OCI-M2 (cell line): ENCODE measurements around the gene MAP3K21.

ENCODE experiments used
- DNase-seq: peaks from one replicate; lab custom pipeline; 2025; ENCODE audit not compliant: unreplicated experiment; lab: John Stamatoyannopoulos, UW

MAP3K21 gene

DNA sequence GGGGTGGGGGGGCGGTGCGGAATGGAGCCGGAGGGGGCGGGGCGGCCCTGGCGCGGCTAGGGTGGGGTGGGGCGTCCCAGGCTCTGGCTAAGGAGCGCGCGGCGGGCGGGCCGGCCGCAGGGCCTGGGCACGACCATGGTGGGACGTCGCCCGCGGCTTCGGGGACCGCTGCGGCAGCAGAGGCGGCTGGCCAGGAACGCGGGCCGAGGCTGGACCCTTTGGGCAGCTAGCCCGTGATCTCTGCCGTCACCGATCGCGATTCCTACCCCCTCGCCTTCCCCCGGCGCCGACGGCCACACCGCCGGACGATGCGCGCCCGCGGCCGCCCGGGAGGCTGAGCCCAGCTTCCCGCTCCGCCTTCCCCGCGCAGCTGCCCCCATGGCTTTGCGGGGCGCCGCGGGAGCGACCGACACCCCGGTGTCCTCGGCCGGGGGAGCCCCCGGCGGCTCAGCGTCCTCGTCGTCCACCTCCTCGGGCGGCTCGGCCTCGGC, at the start of gene MAP3K21:
Gene MAP3K21 (plus strand): TSS at position 74 of the 491 bp plus-strand sequence. CDS start 305 bp downstream, at position 379.
- DNase-seq: no peak

- DNase-seq: no peak
Measured at GRCh38 chr1:233278631-233279030, 48.9 kb upstream of the MAP3K21 start.

DNA sequence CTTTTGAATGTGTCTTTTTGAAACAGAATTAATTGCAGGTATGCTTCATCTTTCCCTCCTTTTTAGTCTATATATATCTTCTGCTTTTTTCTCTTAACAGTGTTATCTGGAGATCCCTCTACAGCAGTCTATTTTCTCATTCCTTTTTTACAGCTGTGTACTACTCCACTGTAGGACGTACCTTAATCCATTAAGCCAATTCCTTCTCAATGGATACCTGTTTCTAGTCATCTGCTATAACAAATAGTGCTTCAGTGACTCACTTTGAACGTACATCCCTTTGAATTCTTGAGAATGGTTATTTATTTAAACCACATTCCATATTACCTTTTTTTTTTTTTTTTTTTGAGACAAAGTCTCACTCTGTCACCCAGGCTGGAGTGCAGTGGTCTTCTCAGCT, 47.6 kb upstream of the MAP3K21 start:
- no peak for DNase-seq

- DNase-seq: no peak
Measured at GRCh38 chr1:233281711-233282581, 45.6 kb upstream of the MAP3K21 start.

GRCh38 chr1:233282582-233282886, 45.0 kb upstream of the MAP3K21 start:
- DNase-seq: no peak

GRCh38 chr1:233289676-233290075, 37.8 kb upstream of the MAP3K21 start:
- no peak for DNase-seq

- DNase-seq: no peak
Measured at GRCh38 chr1:233290396-233291034, 37.0 kb upstream of the MAP3K21 start.

DNA sequence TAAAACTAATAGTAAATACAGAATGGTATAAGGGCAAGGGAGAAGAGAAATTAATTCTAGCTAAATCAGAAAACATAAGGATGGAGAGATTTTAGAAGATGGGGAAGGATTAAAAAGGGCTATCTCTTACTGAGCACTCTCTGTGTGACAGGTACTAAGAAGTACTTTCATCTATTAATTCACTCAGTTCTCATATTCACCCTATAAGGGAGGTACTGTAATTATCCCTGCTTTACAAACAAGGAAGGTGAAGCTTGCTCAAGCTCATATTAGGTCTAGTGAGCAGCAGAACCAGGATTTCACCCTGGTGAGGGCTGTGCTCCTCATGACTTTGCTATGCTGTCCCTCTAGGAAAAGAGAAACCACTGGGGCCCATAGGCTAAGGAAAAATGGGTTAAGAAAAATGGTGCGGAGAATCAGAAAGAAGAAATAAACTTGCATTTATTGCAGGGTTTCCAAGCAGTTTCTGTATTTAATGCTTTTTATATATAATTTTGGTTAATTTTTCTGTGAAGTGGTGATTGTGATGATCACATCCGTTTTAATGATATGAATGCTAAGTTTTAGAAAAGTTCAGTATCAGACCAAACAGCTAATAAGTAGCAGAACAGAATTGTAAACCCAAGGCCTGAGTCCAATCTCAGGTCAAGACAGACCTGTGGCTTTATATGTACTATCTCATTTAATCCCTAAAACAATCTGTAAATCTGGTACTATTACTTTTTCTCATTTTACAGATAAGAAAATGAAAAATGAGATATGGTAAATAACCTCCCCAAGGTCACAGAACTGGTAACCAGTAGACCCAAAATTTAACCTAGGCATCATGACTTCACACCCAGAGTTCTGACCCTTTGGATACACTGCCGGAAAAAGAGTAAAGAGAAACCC, 33.7 kb upstream of the MAP3K21 start:
- DNase-seq: no peak

GRCh38 chr1:233294913-233295236, 32.6 kb upstream of the MAP3K21 start:
- DNase-seq: no peak

- no peak for DNase-seq
Measured at GRCh38 chr1:233295237-233295974, 32.1 kb upstream of the MAP3K21 start, which contains the start of gene PCNX2. Gene PCNX2, minus strand, starts transcription at chr1:233295725. Its CDS starts 247 bp downstream, at chr1:233295478.

DNA sequence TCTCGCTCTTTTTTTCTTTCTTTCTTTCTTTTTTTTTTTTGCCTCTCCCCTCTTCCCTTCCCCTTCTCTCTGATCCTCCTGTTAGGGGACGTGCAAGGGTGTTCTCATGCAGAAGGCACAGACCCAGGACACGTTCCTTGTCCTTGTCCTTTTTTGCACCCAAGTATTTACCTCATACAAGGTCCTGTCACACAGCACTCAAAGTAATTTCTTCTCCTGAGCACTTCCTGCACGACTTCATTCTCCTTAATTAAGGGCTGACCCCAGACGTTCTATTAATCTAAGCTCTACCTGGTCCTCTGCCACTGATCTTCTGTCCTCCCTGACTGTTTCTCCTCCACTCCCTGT, 31.6 kb upstream of the MAP3K21 start:
- DNase-seq: no peak

GRCh38 chr1:233299450-233299849, 28.1 kb upstream of the MAP3K21 start:
- no peak for DNase-seq

- DNase-seq: no peak
Measured at GRCh38 chr1:233300326-233300725, 27.2 kb upstream of the MAP3K21 start.

DNA sequence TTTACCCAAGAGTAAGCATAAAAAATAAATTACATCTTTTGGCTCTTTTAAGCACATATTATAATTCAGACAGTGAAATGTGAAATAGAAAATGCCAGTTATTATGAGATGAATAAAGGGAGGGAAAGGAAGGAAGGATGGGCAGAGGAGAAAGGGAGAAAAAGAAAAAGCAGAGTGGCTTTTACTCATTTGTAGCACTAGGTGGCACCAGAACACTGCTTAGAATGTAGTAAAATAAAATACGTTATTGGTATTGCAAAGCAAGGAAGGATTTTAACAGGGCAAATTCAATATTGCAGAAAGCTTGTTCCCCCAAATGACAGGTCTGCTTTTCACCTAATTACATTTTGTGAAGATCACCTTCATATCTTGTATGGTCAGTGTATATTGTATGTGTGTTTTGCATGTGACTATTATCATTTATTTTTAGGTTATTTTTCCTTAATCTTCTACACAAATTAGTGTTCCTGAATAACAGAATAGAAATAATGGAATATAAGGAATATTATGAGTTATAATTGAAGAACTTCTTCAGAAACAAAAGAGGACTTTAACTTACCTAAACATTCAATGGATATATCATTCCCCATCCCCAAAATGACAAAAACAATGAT, 22.9 kb upstream of the MAP3K21 start:
- no peak for DNase-seq

DNA sequence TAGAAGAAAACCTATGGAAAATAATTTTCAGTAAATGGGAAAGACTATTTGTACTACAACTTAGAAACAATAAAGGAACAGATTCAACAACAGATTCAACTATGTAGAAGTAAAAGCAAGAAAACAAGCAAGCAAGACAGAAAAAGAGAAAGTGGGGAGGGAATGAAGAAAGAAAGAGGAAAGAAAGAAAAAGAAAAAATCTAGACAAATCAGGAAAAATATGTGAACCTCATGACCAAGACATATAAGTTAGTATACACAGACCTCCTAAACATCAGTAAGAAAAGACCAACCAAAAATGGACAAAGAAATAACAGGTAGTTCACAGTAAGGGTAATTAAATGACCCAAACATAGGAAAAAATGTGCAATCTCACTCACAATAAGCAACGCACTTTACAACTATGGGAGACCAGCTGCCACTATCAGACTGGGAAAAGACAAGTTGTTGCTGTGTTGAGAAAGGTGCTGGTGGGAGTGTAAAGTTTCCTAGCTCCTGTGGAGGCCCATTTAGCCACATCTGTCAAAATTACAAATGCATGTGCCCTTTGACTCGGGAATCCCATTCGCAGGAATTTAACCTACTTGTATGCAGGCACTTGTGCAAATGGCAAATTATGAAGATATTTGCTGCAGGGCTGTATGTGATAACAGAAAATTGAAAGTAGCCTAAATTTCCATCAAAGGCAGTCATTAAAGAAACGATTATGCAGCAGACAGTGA, 13.9 kb upstream of the MAP3K21 start:
- DNase-seq: no peak

- no peak for DNase-seq
Measured at GRCh38 chr1:233315718-233316301, 11.7 kb upstream of the MAP3K21 start.

DNA sequence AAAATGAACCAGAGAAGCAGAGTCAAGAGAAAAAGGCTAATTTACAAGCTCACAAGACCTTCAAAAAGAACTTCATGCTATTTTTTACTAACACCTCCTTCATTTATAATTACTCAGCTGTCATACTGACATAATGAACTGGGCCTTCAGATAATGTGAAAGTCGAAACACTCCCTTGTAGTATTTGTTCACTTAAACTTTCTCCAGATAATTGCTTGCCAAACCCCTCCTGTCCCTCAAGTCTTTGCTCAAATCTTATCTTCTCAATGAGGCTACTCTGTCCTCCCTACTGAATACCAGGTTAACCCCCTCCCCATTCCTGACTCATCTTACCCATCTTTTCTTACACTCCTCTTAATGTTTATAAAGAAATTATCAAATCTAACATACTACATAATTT, 11.1 kb upstream of the MAP3K21 start:
- no peak for DNase-seq

DNA sequence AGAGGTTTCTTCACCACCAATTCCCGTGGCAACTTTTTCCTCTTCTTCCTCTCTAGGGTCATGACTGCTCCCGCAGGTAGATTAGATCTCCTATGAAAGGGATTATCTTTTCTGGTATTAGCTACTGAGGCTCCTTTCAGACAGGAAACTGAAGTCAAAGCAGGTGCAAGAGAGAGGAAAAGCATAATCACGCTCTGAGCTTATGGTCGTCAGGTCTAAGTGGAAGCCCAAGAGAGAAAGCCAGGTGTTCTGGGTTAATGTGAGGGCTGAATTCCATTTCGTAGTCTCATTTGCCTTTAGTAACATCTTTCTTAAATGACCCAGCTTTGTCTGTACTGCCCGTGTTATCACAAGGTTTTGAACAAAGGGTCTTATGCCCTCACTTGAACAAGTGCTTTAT, 8.3 kb upstream of the MAP3K21 start:
- DNase-seq: no peak

DNA sequence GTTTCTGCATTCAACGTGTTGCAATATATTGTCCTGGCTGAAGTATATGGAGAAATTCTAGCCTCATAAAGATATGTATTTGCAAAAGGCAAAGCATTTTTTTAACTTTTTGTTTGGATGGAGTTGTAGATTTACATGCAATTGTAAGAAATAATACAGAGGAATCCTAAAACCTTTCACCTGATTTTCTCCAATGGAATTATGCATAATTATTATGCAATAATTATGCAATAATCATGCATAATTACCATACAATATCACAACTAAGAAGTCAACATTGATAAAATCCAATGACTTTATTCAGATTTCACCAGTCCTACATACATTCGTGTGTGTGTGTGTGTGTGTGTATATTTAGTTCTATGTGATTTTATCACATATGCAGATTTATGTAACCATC, 7.5 kb upstream of the MAP3K21 start:
- DNase-seq: no peak
